DOHH2 (cell line): ENCODE results near the gene PIK3C2B.

Experiments
- CTCF ChIP-seq: fragments of 200-600 bp; sonication (generic); IDR thresholded peaks from one replicate; pipeline ENCODE4 v1.5.1; 2014; ENCODE audit warnings: antibody characterized with exemption, mild to moderate bottlenecking, low read depth, low read length; ENCODE audit not compliant: poor library complexity, severe bottlenecking
- EZH2phosphoT487 ChIP-seq: fragments of 200-600 bp; sonication (generic); IDR thresholded peaks from 2 replicates; pipeline ENCODE4 v1.6.1; 2017; ENCODE audit warnings: borderline replicate concordance, mild to moderate bottlenecking, antibody characterized with exemption, low read length, moderate library complexity, mixed read lengths

GRCh38 chr1:204472660-204473059 lies 21.9 kb downstream of the PIK3C2B start:
- no peak for TF ChIP-seq CTCF
- no peak for TF ChIP-seq EZH2phosphoT487
